ENCODE measurements around the gene CFTR. TPM values are rescaled to one million over a fixed set of nuclear protein-coding genes. Genes with fewer than 3 reads are reported as not detected.

CFTR gene
- polyA plus RNA-seq, 2 of the 4 experiments (the other 2 are of a cell fraction): 0.13 to 0.31 TPM

DNA sequence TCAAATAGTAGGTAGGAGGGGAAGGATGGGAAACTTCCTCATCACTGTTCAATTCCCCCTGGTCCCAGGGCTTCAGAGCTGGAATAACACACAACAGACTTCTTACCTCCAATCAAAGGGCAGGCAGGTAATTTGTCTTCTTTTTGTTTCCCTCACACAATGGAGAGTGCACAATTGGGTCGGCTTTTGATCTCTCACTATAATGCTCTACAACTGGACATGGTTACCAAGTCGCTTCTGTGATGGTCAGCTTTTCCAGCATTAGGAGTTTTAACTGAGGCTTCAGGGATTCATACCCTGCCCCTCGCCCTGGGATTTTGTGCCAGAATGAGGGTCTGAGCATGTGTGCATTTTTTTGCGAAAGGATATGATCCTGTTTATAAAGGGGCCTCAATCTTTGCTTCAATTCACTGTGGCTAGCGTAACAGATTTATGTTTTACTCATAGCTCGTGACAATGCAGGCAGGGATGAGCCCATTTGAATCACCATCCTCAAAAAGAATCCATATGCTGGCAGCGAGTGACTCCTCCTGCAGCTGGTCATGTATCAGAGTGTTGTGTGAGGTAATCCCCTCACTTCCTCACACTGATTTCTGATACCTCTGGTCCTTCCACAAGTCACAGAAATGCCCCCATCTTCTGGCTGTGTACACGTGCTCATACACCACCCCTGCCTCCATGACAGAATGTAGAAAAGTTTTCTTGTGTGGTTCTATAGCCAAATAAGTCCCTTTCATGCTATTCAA is 203.8 kb downstream of the CFTR start:
- Histone ChIP-seq H3K4me3 (no peak overlapping the region), H3K9me3 (no peaks in the 10 kb centered on the region), H3K4me1 (peaks cover 37% of the 10 kb centered on the region), H3K4me2 (peak overlapping the region; percentile 68), H3K27ac (peak overlapping the region; percentile 75 to 79)
- WGBS (ENCODE audit: missing lambda C conversion rate): 72% methylated on average over 8 of the region's 8 CpGs
- no peak for TF ChIP-seq FOSB (CRISPR knock-in tag; IDR thresholded peaks at IDR 0.05)
- TF ChIP-seq, protein P1, sequence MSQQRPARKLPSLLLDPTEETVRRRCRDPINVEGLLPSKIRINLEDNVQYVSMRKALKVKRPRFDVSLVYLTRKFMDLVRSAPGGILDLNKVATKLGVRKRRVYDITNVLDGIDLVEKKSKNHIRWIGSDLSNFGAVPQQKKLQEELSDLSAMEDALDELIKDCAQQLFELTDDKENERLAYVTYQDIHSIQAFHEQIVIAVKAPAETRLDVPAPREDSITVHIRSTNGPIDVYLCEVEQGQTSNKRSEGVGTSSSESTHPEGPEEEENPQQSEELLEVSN (IDR thresholded peaks at IDR 0.05; ENCODE audit: borderline replicate concordance, low read depth): no peak
- no peak for TF ChIP-seq KDM5A (IDR thresholded peaks at IDR 0.05)
- TF ChIP-seq MYC (IDR thresholded peaks at IDR 0.05; ENCODE audit: borderline replicate concordance, low read length): no peak
- TF ChIP-seq POLR2AphosphoS2 (conservative IDR thresholded peaks at IDR 0.05; ENCODE audit: low read length): no peak
- TF ChIP-seq TP53 (CRISPR knock-in tag; IDR thresholded peaks at IDR 0.05): no peak
- no peak for TF ChIP-seq HMGXB4 (CRISPR knock-in tag; IDR thresholded peaks at IDR 0.05; ENCODE audit: borderline replicate concordance)
- TF ChIP-seq PBX3 (IDR thresholded peaks at IDR 0.05): no peak
- TF ChIP-seq EP300 (IDR thresholded peaks at IDR 0.05): no peak
- TF ChIP-seq RARB (CRISPR knock-in tag; IDR thresholded peaks at IDR 0.05): no peak
- TF ChIP-seq USF2 (IDR thresholded peaks at IDR 0.05): no peak
- no peak for TF ChIP-seq EHF (CRISPR knock-in tag; IDR thresholded peaks at IDR 0.05)
- no peak for TF ChIP-seq SMC3 (IDR thresholded peaks at IDR 0.05)
- no peak for TF ChIP-seq KDM1A (IDR thresholded peaks at IDR 0.05; ENCODE audit: low read depth)
- TF ChIP-seq MAX (IDR thresholded peaks at IDR 0.05): no peak
- no peak for TF ChIP-seq FOSL2 (IDR thresholded peaks at IDR 0.05)
- TF ChIP-seq FOSL2 (CRISPR knock-in tag; IDR thresholded peaks at IDR 0.05): no peak
- no peak for TF ChIP-seq HOXB5 (CRISPR knock-in tag; IDR thresholded peaks at IDR 0.05)
- TF ChIP-seq FOXS1 (CRISPR knock-in tag; IDR thresholded peaks at IDR 0.05): no peak
- ChIA-PET POLR2A (interaction anchor here (0.6 kb wide), 1 partner anchor 258 kb away, joined by 6 read pairs; no protein-coding TSS in a partner anchor), CTCF (interaction anchor here (0.6 to 0.7 kb wide), 2 partner anchors 10 to 106 kb away, joined by 3 read pairs; no protein-coding TSS in a partner anchor)
- no peak for FAIRE-seq
- no peak for ATAC-seq
- no peak for DNase-seq (ENCODE audit: low read depth in 1 of 2, low spot score in 1 of 2)

GRCh38 chr7:117685795-117686194 is 206.0 kb downstream of the CFTR start:
- ChIA-PET CTCF (interaction anchor here (0.9 kb wide), 1 partner anchor 227 kb away, joined by 5 read pairs; no protein-coding TSS in a partner anchor), POLR2A (no interaction called here)
- FAIRE-seq (no peak), ATAC-seq (no peak), DNase-seq (ENCODE audit: low read depth in 1 of 2, low spot score in 1 of 2) (no peak)
- Histone ChIP-seq H3K4me1 (peaks cover 37% of the 10 kb centered on the region), H3K4me3 (no peak overlapping the region), H3K27ac (peak overlapping the region in 1 of 2 experiments; percentile 32; a peak in 2 of 6 replicates), H3K4me2 (no peak overlapping the region), H3K9me3 (no peaks in the 10 kb centered on the region)
- TF ChIP-seq MAX (IDR thresholded peaks at IDR 0.05) (no peak), RAD21 (conservative IDR thresholded peaks at IDR 0.05 in 1 of 2, IDR thresholded peaks at IDR 0.05 in 1 of 2) (no peak), NPAS2 (CRISPR knock-in tag; IDR thresholded peaks at IDR 0.05; ENCODE audit: borderline replicate concordance) (no peak), HOXA7 (CRISPR knock-in tag; IDR thresholded peaks at IDR 0.05) (no peak), EHMT2 (IDR thresholded peaks at IDR 0.05; ENCODE audit: low read depth) (no peak), ESRRA (IDR thresholded peaks at IDR 0.05; ENCODE audit: borderline replicate concordance, low read length) (no peak), CEBPB (IDR thresholded peaks at IDR 0.05) (no peak), ELK1 (IDR thresholded peaks at IDR 0.05; ENCODE audit: low read depth, low read length) (no peak), JUN (IDR thresholded peaks at IDR 0.05) (no peak), FOXS1 (CRISPR knock-in tag; IDR thresholded peaks at IDR 0.05) (no peak), HOXB5 (CRISPR knock-in tag; IDR thresholded peaks at IDR 0.05) (no peak), USF2 (IDR thresholded peaks at IDR 0.05) (no peak), MAZ (IDR thresholded peaks at IDR 0.05; ENCODE audit: borderline replicate concordance, low read depth, low read length) (no peak), NR3C1 (IDR thresholded peaks at IDR 0.05) (no peak), CHD4 (IDR thresholded peaks at IDR 0.05; ENCODE audit: borderline replicate concordance) (no peak), BHLHE40 (IDR thresholded peaks at IDR 0.05; ENCODE audit: low read depth, low read length) (no peak)
